Measurements from ENCODE around the gene AURKA. TPM values are rescaled to one million over a fixed set of nuclear protein-coding genes. Genes with fewer than 3 reads are reported as not detected.

Gene AURKA
- total and polyA plus RNA-seq, 9 of the 15 experiments (the other 6 are each of a cell fraction or from before 2014, with no cell fraction given), result 72.7 to 162 (median 113) TPM

DNA sequence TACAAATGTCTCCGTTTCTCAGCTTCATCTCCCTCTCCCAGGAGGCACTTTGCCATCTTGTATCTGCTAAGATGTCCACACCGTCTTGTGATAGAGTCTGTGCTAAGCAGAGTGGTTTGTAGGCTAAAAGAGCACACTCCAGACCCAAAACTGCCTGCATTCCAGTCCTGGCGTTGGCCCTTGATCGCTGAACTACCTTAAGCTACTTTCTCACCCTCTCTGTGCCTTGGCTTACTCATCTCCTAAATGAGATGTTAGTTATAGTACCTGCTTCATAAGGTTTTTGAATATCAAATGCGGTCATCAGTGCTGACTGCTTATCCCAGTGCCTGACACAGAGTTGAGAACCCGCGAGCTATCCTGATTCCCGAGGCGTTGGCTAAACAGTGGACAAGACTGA is 34.0 kb upstream of the AURKA start:
- intact Hi-C loops (cut with micrococcal nuclease) (no loop called here), in situ Hi-C loops (cut with MboI) (no loop called here)
- ChIA-PET CTCF (ENCODE audit: low intra/inter-chr PET ratio) (no interaction called here), POLR2A (interaction anchor here (1.3 to 6.8 kb wide), 4 partner anchors 8 to 21 kb away, joined by 4 to 72 read pairs (median 8); partner anchors contain the start of gene CASS4)
- 77% methylated on average over 9 of the region's 9 CpGs for WGBS (ENCODE audit: insufficient coverage, low coverage, missing lambda C conversion rate)
- no peak for ATAC-seq
- no peak for DNase-seq (ENCODE audit: extremely low read depth in 1 of 4, low spot score in 3 of 4)
- H3K4me1 ChIP-seq (replicated peaks in 1 of 2; ENCODE audit: control insufficient read depth in 2 of 2, insufficient read depth in 2 of 2, low read length in 2 of 2), result peaks cover 35 to 75% of the 10 kb centered on the region in 2 experiments
- peak overlapping the region; percentile 32; the same call in 1 of the 3 replicates for H3K27ac ChIP-seq (ENCODE audit: extremely low read depth, low read depth, low read length)
- no peak overlapping the region for H3K4me3 ChIP-seq
- H4K20me1 ChIP-seq (replicated peaks; ENCODE audit: control insufficient read depth, insufficient read depth, low read length), result peaks cover 31% of the 10 kb centered on the region
- H3K9me3 ChIP-seq (replicated peaks; ENCODE audit: control insufficient read depth, insufficient read depth, low read depth, low read length), result no peaks in the 10 kb centered on the region
- H3K27me3 ChIP-seq (ENCODE audit: control insufficient read depth in 2 of 2, insufficient read depth in 2 of 2, low read length in 2 of 2), result no peaks in the 10 kb centered on the region
- peaks cover 83% of the 10 kb centered on the region for H3K36me3 ChIP-seq (ENCODE audit: control insufficient read depth, insufficient read depth, low read length)
- no peak overlapping the region for H2AFZ ChIP-seq (ENCODE audit: low read depth, low read length)
- H3K9ac ChIP-seq (ENCODE audit: insufficient read depth in 1 of 2, low read depth in 2 of 2, low read length in 2 of 2), result no peak overlapping the region
- FAIRE-seq, result no peak
- no peaks in the 10 kb centered on the region for H3K9me1 ChIP-seq (ENCODE audit: control insufficient read depth, insufficient read depth, low read length)
- no TSS peak for BruUV-seq (replicated peaks)
- peaks cover 99% of the 10 kb centered on the region for H3K79me2 ChIP-seq (ENCODE audit: control insufficient read depth, insufficient read depth, low read length)
- peak overlapping the region; percentile 29; the same call in 1 of the 2 replicates for H3K4me2 ChIP-seq (ENCODE audit: insufficient read depth, low read length)
- TF ChIP-seq SLC30A9 (CRISPR knock-in tag; IDR thresholded peaks at IDR 0.05) (no peak), NFE2L1 (tag; IDR thresholded peaks at IDR 0.05; ENCODE audit: borderline replicate concordance, low read depth) (no peak), BCOR (IDR thresholded peaks at IDR 0.05) (peak; percentile 77; the same call in 1 of the 2 replicates), ZZZ3 (IDR thresholded peaks at IDR 0.05) (no peak), ZNF583 (CRISPR knock-in tag; IDR thresholded peaks at IDR 0.05) (no peak), SPI1 (IDR thresholded peaks at IDR 0.05; ENCODE audit: borderline replicate concordance, low read depth, low read length) (no peak), ZFP36 (IDR thresholded peaks at IDR 0.05; ENCODE audit: low read depth, low read length, partially characterized antibody) (peak; percentile 65), MEIS2 (IDR thresholded peaks at IDR 0.05; ENCODE audit: partially characterized antibody) (no peak), SREBF2 (CRISPR knock-in tag; IDR thresholded peaks at IDR 0.05) (no peak), JUNB (CRISPR knock-in tag; conservative IDR thresholded peaks at IDR 0.05) (no peak), FOXK2 (conservative IDR thresholded peaks at IDR 0.05 in 1 of 2, IDR thresholded peaks at IDR 0.05 in 1 of 2; ENCODE audit: low read depth in 2 of 2) (no peak), HDAC2 (IDR thresholded peaks at IDR 0.05) (0 out of 2 replicates have a peak, but pooled peaks have one; percentile 49), ZNF354B (CRISPR knock-in tag; IDR thresholded peaks at IDR 0.05) (no peak), ZNF507 (tag; conservative IDR thresholded peaks at IDR 0.05) (no peak), ZNF184 (CRISPR knock-in tag; IDR thresholded peaks at IDR 0.05) (no peak), ZNF274 (IDR thresholded peaks at IDR 0.05; ENCODE audit: borderline replicate concordance, low read depth, low read length) (no peak)
- TF ChIP-seq, protein P1, sequence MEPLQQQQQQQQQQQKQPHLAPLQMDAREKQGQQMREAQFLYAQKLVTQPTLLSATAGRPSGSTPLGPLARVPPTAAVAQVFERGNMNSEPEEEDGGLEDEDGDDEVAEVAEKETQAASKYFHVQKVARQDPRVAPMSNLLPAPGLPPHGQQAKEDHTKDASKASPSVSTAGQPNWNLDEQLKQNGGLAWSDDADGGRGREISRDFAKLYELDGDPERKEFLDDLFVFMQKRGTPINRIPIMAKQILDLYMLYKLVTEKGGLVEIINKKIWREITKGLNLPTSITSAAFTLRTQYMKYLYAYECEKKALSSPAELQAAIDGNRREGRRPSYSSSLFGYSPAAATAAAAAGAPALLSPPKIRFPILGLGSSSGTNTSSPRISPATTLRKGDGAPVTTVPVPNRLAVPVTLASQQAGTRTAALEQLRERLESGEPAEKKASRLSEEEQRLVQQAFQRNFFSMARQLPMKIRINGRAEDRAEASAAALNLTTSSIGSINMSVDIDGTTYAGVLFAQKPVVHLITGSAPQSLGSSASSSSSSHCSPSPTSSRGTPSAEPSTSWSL (CRISPR knock-in tag; IDR thresholded peaks at IDR 0.05; ENCODE audit: borderline replicate concordance), result no peak
- TF ChIP-seq, protein P2, sequence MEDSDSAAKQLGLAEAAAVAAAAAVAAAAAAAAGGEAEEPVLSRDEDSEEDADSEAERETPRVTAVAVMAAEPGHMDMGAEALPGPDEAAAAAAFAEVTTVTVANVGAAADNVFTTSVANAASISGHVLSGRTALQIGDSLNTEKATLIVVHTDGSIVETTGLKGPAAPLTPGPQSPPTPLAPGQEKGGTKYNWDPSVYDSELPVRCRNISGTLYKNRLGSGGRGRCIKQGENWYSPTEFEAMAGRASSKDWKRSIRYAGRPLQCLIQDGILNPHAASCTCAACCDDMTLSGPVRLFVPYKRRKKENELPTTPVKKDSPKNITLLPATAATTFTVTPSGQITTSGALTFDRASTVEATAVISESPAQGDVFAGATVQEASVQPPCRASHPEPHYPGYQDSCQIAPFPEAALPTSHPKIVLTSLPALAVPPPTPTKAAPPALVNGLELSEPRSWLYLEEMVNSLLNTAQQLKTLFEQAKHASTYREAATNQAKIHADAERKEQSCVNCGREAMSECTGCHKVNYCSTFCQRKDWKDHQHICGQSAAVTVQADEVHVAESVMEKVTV (CRISPR knock-in tag; IDR thresholded peaks at IDR 0.05), result no peak
- TF ChIP-seq, protein P3, sequence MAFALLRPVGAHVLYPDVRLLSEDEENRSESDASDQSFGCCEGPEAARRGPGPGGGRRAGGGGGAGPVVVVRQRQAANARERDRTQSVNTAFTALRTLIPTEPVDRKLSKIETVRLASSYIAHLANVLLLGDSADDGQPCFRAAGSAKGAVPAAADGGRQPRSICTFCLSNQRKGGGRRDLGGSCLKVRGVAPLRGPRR (CRISPR knock-in tag; IDR thresholded peaks at IDR 0.05), result no peak
- TF ChIP-seq, protein P4, sequence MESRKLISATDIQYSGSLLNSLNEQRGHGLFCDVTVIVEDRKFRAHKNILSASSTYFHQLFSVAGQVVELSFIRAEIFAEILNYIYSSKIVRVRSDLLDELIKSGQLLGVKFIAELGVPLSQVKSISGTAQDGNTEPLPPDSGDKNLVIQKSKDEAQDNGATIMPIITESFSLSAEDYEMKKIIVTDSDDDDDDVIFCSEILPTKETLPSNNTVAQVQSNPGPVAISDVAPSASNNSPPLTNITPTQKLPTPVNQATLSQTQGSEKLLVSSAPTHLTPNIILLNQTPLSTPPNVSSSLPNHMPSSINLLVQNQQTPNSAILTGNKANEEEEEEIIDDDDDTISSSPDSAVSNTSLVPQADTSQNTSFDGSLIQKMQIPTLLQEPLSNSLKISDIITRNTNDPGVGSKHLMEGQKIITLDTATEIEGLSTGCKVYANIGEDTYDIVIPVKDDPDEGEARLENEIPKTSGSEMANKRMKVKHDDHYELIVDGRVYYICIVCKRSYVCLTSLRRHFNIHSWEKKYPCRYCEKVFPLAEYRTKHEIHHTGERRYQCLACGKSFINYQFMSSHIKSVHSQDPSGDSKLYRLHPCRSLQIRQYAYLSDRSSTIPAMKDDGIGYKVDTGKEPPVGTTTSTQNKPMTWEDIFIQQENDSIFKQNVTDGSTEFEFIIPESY (CRISPR knock-in tag; IDR thresholded peaks at IDR 0.05), result 0 out of 2 replicates have a peak, but pooled peaks have one; percentile 33

Measured in K562 (cell line).